ENCODE results near the gene TRAP1. TPM values are rescaled to one million over a fixed set of nuclear protein-coding genes. Genes with fewer than 3 reads are reported as not detected.

Gene TRAP1
- total RNA-seq, 2 donors from 2014 or later = 78.1 to 92.9 TPM

- 95 to 96% methylated on average over 25 of the region's 25 CpGs for WGBS, 2 donors
- intact Hi-C loops (cut with DNase I) = no loop called here
- DNase-seq (no peak), ATAC-seq (no peak)
- no peak overlapping the region for H3K4me3 ChIP-seq
- peaks cover 13 to 50% of the 10 kb centered on the region in 2 donors for H3K36me3 ChIP-seq (replicated peaks in 1 of 2; ENCODE audit: insufficient read depth in 1 of 2, low read depth in 2 of 2)
- H3K9me3 ChIP-seq = no peaks in the 10 kb centered on the region
- TF ChIP-seq POLR2A (IDR thresholded peaks at IDR 0.05) (no peak), CTCF (IDR thresholded peaks at IDR 0.05) (no peak)
- peaks cover 21% of the 10 kb centered on the region for H3K4me1 ChIP-seq
- H3K27ac ChIP-seq = no peak overlapping the region
- H3K27me3 ChIP-seq = no peaks in the 10 kb centered on the region
Measured at GRCh38 chr16:3734758-3735221, 17.5 kb upstream of the TRAP1 start.

- no peak for TF ChIP-seq CTCF (IDR thresholded peaks at IDR 0.05)
- no peak for TF ChIP-seq POLR2A (IDR thresholded peaks at IDR 0.05)
- 95 to 98% methylated on average over 25 to 27 of the region's 27 CpGs for WGBS, 2 donors
- Histone ChIP-seq H3K9me3 (no peaks in the 10 kb centered on the region), H3K27ac (no peak overlapping the region), H3K4me3 (no peak overlapping the region), H3K36me3 (replicated peaks in 1 of 2; ENCODE audit: insufficient read depth in 1 of 2, low read depth in 2 of 2) (peaks cover 15 to 52% of the 10 kb centered on the region in 2 donors), H3K27me3 (no peaks in the 10 kb centered on the region), H3K4me1 (peaks cover 16% of the 10 kb centered on the region)
- ATAC-seq (no peak), DNase-seq (no peak)
- intact Hi-C loops (cut with DNase I) = no loop called here
Measured at GRCh38 chr16:3734084-3734757, 16.9 kb upstream of the TRAP1 start.

- WGBS, 2 donors = 89 to 94% methylated on average over 7 of the region's 8 CpGs
- no peak for DNase-seq
Measured at GRCh38 chr16:3732171-3732570, 14.8 kb upstream of the TRAP1 start.

GRCh38 chr16:3731126-3731935, 14.0 kb upstream of the TRAP1 start:
- no peak overlapping the region for H3K27ac ChIP-seq
- H3K4me1 ChIP-seq = no peaks in the 10 kb centered on the region
- no peak for ATAC-seq
- H3K9me3 ChIP-seq = no peaks in the 10 kb centered on the region
- TF ChIP-seq CTCF (IDR thresholded peaks at IDR 0.05) (no peak), POLR2A (IDR thresholded peaks at IDR 0.05) (no peak)
- 93 to 94% methylated on average over 27 to 31 of the region's 34 CpGs for WGBS, 2 donors
- intact Hi-C loops (cut with DNase I) = no loop called here
- no peak overlapping the region for H3K4me3 ChIP-seq
- H3K27me3 ChIP-seq = no peaks in the 10 kb centered on the region
- DNase-seq = no peak
- H3K36me3 ChIP-seq (replicated peaks in 1 of 2; ENCODE audit: insufficient read depth in 1 of 2, low read depth in 2 of 2) = peaks cover 25 to 62% of the 10 kb centered on the region in 2 donors

More at GRCh38 chr16:3732171-3732570, 14.8 kb upstream of the TRAP1 start:
- intact Hi-C loops (cut with DNase I) = no loop called here
- no peak overlapping the region for H3K27ac ChIP-seq
- no peak for ATAC-seq
- no peak overlapping the region for H3K4me3 ChIP-seq
- H3K4me1 ChIP-seq = no peaks in the 10 kb centered on the region
- H3K27me3 ChIP-seq = no peaks in the 10 kb centered on the region
- H3K36me3 ChIP-seq (replicated peaks in 1 of 2; ENCODE audit: insufficient read depth in 1 of 2, low read depth in 2 of 2) = peaks cover 25 to 68% of the 10 kb centered on the region in 2 donors
- H3K9me3 ChIP-seq = no peaks in the 10 kb centered on the region
- TF ChIP-seq CTCF (IDR thresholded peaks at IDR 0.05) = no peak
- no peak for TF ChIP-seq POLR2A (IDR thresholded peaks at IDR 0.05)

Measured in body of pancreas (tissue), 4 donors.